ENCODE data around the gene NATD1.

The NATD1 gene

DNA sequence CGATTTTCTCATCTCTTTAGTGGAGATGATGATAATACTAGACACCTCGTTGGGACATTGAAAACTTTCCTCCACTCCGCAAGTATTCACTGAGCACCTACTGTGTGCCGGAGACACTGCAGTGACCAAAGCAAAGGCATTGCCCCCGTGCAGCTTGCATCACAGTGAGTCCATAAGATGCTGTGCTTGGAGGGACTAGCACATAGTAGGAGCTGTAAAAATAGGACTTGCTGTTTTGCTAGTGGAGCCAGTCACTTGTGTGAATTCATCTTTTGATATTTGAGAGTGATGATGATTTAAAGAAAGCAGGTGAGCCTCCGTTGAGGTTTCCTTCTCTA lies 26.0 kb upstream of the NATD1 start:
- no peaks in the 10 kb centered on the region for H4K20me1 ChIP-seq (ENCODE audit: insufficient read depth, low read length)
- H3K4me3 ChIP-seq (ENCODE audit: low read length) = no peak overlapping the region
- TF ChIP-seq, protein P1, sequence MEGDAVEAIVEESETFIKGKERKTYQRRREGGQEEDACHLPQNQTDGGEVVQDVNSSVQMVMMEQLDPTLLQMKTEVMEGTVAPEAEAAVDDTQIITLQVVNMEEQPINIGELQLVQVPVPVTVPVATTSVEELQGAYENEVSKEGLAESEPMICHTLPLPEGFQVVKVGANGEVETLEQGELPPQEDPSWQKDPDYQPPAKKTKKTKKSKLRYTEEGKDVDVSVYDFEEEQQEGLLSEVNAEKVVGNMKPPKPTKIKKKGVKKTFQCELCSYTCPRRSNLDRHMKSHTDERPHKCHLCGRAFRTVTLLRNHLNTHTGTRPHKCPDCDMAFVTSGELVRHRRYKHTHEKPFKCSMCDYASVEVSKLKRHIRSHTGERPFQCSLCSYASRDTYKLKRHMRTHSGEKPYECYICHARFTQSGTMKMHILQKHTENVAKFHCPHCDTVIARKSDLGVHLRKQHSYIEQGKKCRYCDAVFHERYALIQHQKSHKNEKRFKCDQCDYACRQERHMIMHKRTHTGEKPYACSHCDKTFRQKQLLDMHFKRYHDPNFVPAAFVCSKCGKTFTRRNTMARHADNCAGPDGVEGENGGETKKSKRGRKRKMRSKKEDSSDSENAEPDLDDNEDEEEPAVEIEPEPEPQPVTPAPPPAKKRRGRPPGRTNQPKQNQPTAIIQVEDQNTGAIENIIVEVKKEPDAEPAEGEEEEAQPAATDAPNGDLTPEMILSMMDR (IDR thresholded peaks at IDR 0.05; ENCODE audit: low read depth, low read length) = no peak
- TF ChIP-seq EZH2phosphoT487 (IDR thresholded peaks at IDR 0.05; ENCODE audit: low read depth) = no peak
- no peaks in the 10 kb centered on the region for H3K27me3 ChIP-seq (ENCODE audit: low read depth, low read length)
- no peak overlapping the region for H3K27ac ChIP-seq (ENCODE audit: low read length)
- no peaks in the 10 kb centered on the region for H3K79me2 ChIP-seq (ENCODE audit: low read length)
- H3K4me1 ChIP-seq (ENCODE audit: low read length) = no peaks in the 10 kb centered on the region
- H2AFZ ChIP-seq (ENCODE audit: low read depth, low read length) = no peak overlapping the region
- no peak overlapping the region for H3K9ac ChIP-seq (ENCODE audit: low read length)
- no peaks in the 10 kb centered on the region for H3K9me3 ChIP-seq (ENCODE audit: insufficient read depth, low read length)
- H3K36me3 ChIP-seq (replicated peaks; ENCODE audit: low read depth, low read length) = no peaks in the 10 kb centered on the region
- no peak overlapping the region for H3K4me2 ChIP-seq (ENCODE audit: low read length)

DNA sequence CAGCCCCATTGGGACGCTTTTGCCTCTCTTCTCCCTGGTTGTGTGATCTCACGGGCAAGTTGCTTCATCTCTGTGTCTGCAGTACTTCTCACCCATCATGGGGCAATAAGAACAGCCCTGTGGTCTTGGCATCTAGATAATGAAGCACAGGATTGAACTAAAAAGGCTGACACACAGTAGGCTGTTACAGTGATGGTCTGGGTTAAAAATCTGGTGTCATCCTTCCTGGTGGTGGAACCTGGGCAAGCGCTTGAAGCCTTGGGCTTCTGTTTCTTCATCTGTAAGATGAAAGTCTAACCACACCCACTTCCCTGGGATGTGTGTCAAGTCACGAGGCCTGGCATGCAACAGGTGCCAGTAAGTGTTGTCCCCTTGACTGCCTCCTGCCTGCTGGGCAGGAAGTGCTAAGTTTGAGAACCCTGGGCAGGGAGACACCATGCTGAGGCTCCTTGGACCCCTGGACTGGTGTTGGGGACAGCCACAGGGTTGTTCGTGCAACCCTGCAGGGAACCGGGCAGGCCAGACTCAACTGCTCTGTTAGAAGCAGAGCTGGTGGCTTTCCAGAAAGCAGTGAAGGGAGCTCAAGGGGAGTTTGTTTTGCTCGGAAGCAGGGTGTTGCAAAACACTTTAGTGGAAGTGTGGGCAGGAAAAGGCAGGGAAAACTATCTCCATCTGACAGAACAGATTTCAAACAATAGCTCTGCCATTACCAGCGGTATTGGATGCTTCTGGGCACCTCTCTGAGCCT lies 25.4 kb upstream of the NATD1 start:
- Histone ChIP-seq H3K79me2 (ENCODE audit: low read length) (no peaks in the 10 kb centered on the region), H3K4me3 (ENCODE audit: low read length) (no peak overlapping the region), H2AFZ (ENCODE audit: low read depth, low read length) (no peak overlapping the region), H3K36me3 (replicated peaks; ENCODE audit: low read depth, low read length) (no peaks in the 10 kb centered on the region), H4K20me1 (ENCODE audit: insufficient read depth, low read length) (no peaks in the 10 kb centered on the region), H3K4me1 (ENCODE audit: low read length) (no peaks in the 10 kb centered on the region), H3K4me2 (ENCODE audit: low read length) (no peak overlapping the region), H3K27me3 (ENCODE audit: low read depth, low read length) (no peaks in the 10 kb centered on the region), H3K27ac (ENCODE audit: low read length) (no peak overlapping the region), H3K9me3 (ENCODE audit: insufficient read depth, low read length) (no peaks in the 10 kb centered on the region), H3K9ac (ENCODE audit: low read length) (no peak overlapping the region)
- TF ChIP-seq EZH2phosphoT487 (IDR thresholded peaks at IDR 0.05; ENCODE audit: low read depth) = no peak
- TF ChIP-seq, protein P1 (IDR thresholded peaks at IDR 0.05; ENCODE audit: low read depth, low read length) = no peak

DNA sequence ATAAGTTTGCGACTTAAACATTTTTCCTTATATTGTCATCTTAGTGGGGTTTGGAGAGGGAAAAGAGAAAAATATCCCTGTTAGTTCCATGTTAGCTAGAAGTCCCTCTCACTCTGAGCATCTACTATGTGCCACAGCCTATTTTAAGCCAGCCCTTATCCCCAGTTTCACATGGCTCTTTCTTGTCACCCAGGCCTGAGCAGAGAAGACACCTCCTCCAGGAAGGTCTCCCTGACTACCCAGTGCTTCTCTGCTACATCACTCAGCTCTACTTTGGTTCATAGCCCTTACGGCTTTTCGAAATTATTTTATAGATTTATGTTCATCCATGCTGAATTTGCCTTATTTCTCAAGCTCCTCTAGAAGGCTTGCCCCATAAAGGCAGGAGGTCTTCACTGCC lies 24.1 kb upstream of the NATD1 start:
- no peak overlapping the region for H3K4me3 ChIP-seq (ENCODE audit: low read length)
- H3K36me3 ChIP-seq (replicated peaks; ENCODE audit: low read depth, low read length) = no peaks in the 10 kb centered on the region
- H3K4me1 ChIP-seq (ENCODE audit: low read length) = no peaks in the 10 kb centered on the region
- no peaks in the 10 kb centered on the region for H3K27me3 ChIP-seq (ENCODE audit: low read depth, low read length)
- H3K4me2 ChIP-seq (ENCODE audit: low read length) = no peak overlapping the region
- H2AFZ ChIP-seq (ENCODE audit: low read depth, low read length) = no peak overlapping the region
- TF ChIP-seq, protein P1 (IDR thresholded peaks at IDR 0.05; ENCODE audit: low read depth, low read length) = no peak
- TF ChIP-seq EZH2phosphoT487 (IDR thresholded peaks at IDR 0.05; ENCODE audit: low read depth) = no peak
- no peaks in the 10 kb centered on the region for H3K9me3 ChIP-seq (ENCODE audit: insufficient read depth, low read length)
- no peak overlapping the region for H3K27ac ChIP-seq (ENCODE audit: low read length)
- no peaks in the 10 kb centered on the region for H3K79me2 ChIP-seq (ENCODE audit: low read length)
- H3K9ac ChIP-seq (ENCODE audit: low read length) = no peak overlapping the region
- no peaks in the 10 kb centered on the region for H4K20me1 ChIP-seq (ENCODE audit: insufficient read depth, low read length)

DNA sequence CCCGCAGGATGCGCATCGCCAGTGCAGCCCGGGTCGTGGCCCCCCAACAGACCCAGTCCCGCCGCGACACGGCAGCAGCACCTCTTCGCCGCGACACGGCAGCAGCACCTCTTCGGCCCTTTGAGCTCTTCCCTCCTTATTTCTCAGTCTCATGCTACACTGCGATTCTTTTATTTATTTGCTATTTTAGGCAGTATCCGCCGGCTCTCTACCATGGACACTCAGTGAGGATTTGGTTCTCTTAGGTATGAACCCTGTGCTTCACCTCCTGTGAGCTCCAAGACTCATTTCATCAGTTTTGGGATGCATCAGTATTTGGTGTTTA lies 23.0 kb upstream of the NATD1 start:
- Histone ChIP-seq H4K20me1 (ENCODE audit: insufficient read depth, low read length) (no peaks in the 10 kb centered on the region), H3K9ac (ENCODE audit: low read length) (peak overlapping the region; percentile 32; the same call in 1 of the 2 replicates), H3K4me3 (ENCODE audit: low read length) (peak overlapping the region; percentile 82), H2AFZ (ENCODE audit: low read depth, low read length) (no peak overlapping the region), H3K9me3 (ENCODE audit: insufficient read depth, low read length) (no peaks in the 10 kb centered on the region), H3K27ac (ENCODE audit: low read length) (no peak overlapping the region), H3K36me3 (replicated peaks; ENCODE audit: low read depth, low read length) (no peaks in the 10 kb centered on the region), H3K4me1 (ENCODE audit: low read length) (no peaks in the 10 kb centered on the region), H3K79me2 (ENCODE audit: low read length) (no peaks in the 10 kb centered on the region), H3K27me3 (ENCODE audit: low read depth, low read length) (no peaks in the 10 kb centered on the region), H3K4me2 (ENCODE audit: low read length) (peak overlapping the region; percentile 75)
- TF ChIP-seq EZH2phosphoT487 (IDR thresholded peaks at IDR 0.05; ENCODE audit: low read depth) = no peak
- TF ChIP-seq, protein P1 (IDR thresholded peaks at IDR 0.05; ENCODE audit: low read depth, low read length) = no peak
